Heart left ventricle (tissue), 16 donors: ENCODE results near the gene SLC7A11. TPM values are rescaled to one million over a fixed set of nuclear protein-coding genes. Genes with fewer than 3 reads are reported as not detected.

Experiments used
- ATAC-seq, 4 donors: fragments of 200-7000 bp; cut with Tn5 transposase; one replicate each; pipeline ENCODE4 v1.9.1; 2020 to 2022; ENCODE audit warnings: moderate library complexity in 4 of 4, mild to moderate bottlenecking in 3 of 4, moderate number of reproducible peaks in 1 of 4
- DNase-seq, 5 donors: peaks; one replicate each; pipeline ENCODE4 v3.0.0-alpha.2; 2020
- H3K27ac ChIP-seq, 12 donors: fragments of 200-600 bp; sonication (generic) in 4 of 12; one replicate each; pipeline versions ENCODE4 v1.5.0 to v1.8.0; 2016 to 2022; ENCODE audit warnings: mild to moderate bottlenecking in 2 of 12
- H3K27me3 ChIP-seq, 9 donors: fragments of 200-600 bp; sonication (generic) in 2 of 9; one replicate each; pipeline versions ENCODE4 v1.5.1 to v1.8.0; 2016 to 2022; ENCODE audit warnings: mild to moderate bottlenecking in 3 of 9
- H3K36me3 ChIP-seq, 9 donors: fragments of 200-600 bp; sonication (generic) in 2 of 9; one replicate each; pipeline versions ENCODE4 v1.5.0 to v1.8.0; 2018 to 2022; ENCODE audit warnings: mild to moderate bottlenecking in 2 of 9
- H3K4me1 ChIP-seq, 12 donors: fragments of 200-600 bp; sonication (generic) in 4 of 12; one replicate each; pipeline versions ENCODE4 v1.5.0 to v1.8.0; 2016 to 2022; ENCODE audit warnings: mild to moderate bottlenecking in 3 of 12
- H3K4me3 ChIP-seq, 12 donors: fragments of 200-600 bp; sonication (generic) in 4 of 12; one replicate each; pipeline versions ENCODE4 v1.5.0 to v1.8.0; 2017 to 2022; ENCODE audit warnings: mild to moderate bottlenecking in 9 of 12, moderate library complexity in 4 of 12
- H3K9me3 ChIP-seq, 12 donors: fragments of 200-600 bp; sonication (generic) in 4 of 12; one replicate each; pipeline versions ENCODE4 v1.5.0 to v1.8.0; 2016 to 2022; ENCODE audit warnings: mild to moderate bottlenecking in 1 of 12
- POLR2A ChIP-seq, 2 donors: fragments of 450-650 bp; IDR thresholded peaks; one replicate each; pipeline ENCODE4 v1.6.1; 2017; ENCODE audit warnings: antibody characterized with exemption in 2 of 2, mild to moderate bottlenecking in 2 of 2, moderate library complexity in 2 of 2
- WGBS, 4 donors: extraction: QIAGEN DNeasy Blood & Tissue Kit in 2 of 4; methylation state at CpG; one replicate each; pipeline versions ENCODE4 v1.1.5 to v1.1.7; 2013 to 2018; 5-methylcytosine and 5-hydroxymethylcytosine counted together
- intact Hi-C, 10 donors: fragments of 100-400 bp; cut with DNase I; formaldehyde crosslinking; loops; one replicate each; pipeline versions ENCODE4 v1.11.1 to v1.14.2; 2022
- long read RNA-seq, 3 donors: library from polyadenylated mRNA; unstranded; transcript quantifications; one replicate each; pipeline ENCODE4 v2.0.0, GENCODE V29; 2020 to 2021
- polyA plus RNA-seq, 2 donors: library from polyadenylated mRNA; stranded (reverse); fragments of 200-250 nt; gene quantifications; one replicate each; pipeline ENCODE4 v1.2.3, GENCODE V29; 2013
- total RNA-seq, 9 donors: library from RNA; depleted of rRNA in 2 of 9; stranded (reverse); fragments of >200 nt in 2 of 9; fragmentation: NEBNext Ultra II Directional in 3 of 9; extraction: Animal tissue kit (Norgen Biotek cat#: 25700) in 3 of 9; gene quantifications; one replicate each; pipeline versions ENCODE4 v1.1.0 to v1.2.4, GENCODE V29; 2016 to 2023
- TF ChIP-seq, protein P1 (sequence below), 12 donors: fragments of 200-600 bp; sonication (generic) in 4 of 12; IDR thresholded peaks; one replicate each; pipeline versions ENCODE4 v1.5.0 to v1.8.0; 2018 to 2022; ENCODE audit warnings: antibody characterized with exemption in 12 of 12, mild to moderate bottlenecking in 5 of 12
- donor health status: ischemic (EF 13 %, LVEDD 7.1; RV severe dilation, severe dysfunction).
- donor health status: healthy with polysubstance abuse.
- donor health status: DM: no; HTN: yes; CAD: no.
- donor health status: DM: no; HTN: no; CAD: no.
- donor health status: ischemic (EF 25% LVEDD 6.9; RV normal size, moderate dysfunction).
- donor health status: ischemic (EF 25% LVEDD 5.7; RV mildly dilated, moderate dysfunction).
- donor health status: healthy.
- donor health status: DM: yes; HTN: yes; CAD: no.
- donor health status: ischemic (EF 35%, LVEDD 5.7; RV mildly dilated, moderate dysfunction).
- donor health status: nonischemic (EF 11% LVEDD 7.7; RV severe dilation, severe dysfunction).
- donor health status: DM: yes; HTN: yes; CAD: no.
- donor health status: PGD.
- donor health status: ischemic (EF 29% LVEDD 5.4; RV normal size, mild dysfunction).
- donor health status: nonischemic (EF 23%, LVEDD 6.1; RV moderate dilation, normal function).

The SLC7A11 gene
- total RNA-seq (1 to 10 TPM in 1 of 9 donors, under 1 TPM in 7, not detected in 1; 0.04 to 1.0 (median 0.13) TPM), polyA plus RNA-seq (under 1 TPM; 0.04 to 0.10 TPM)
- long read RNA-seq, donor 1: 0 reads
- long read RNA-seq, donor 2: 0 reads
- long read RNA-seq, donor 3: 0 reads

DNA sequence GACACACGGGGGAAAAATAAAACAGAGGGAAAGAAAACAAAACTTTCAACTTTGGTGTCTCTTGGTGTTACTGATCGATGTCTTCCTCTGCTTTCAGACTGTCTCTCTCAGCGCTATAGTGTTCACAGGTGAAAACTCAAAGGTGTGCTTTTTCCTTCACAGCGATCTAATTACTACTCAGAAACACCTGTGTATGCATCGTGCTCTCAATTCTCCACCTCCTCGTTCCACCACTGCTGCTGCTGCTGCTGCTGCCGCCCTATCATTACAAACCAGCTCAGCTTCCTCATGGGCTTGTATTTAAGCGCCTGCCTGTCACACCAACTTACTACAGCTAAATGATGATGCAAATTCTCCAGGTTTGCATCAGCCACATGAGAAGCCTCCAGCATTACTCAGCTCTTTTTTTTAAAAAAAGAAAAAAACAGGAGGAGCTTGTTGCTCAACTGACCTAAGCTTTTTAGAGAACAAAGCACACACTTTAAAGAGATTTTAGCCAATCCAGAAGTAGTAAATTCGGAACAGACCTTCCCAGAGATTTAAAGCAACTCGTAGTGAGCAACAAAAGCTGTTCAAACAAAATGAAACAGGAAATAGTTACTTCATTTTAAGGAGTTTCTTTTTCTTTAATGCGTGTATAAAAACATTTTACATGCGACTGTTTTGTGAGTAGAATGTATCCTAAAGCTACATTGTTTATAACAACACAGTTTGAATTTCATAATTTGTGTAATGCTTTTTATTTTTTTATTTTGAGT is at the start of gene SLC7A11:
Gene SLC7A11, minus strand, starts transcription at position 274 of the 758 bp plus-strand sequence. CDS start 280 bp downstream, outside the sequence.
- H3K27ac ChIP-seq: peak within 1 kb of the TSS in 1 of 12 donors; percentile 68
- WGBS, 4 donors: 35 to 39% (median 37%) methylated on average over 12 of the region's 12 CpGs
- intact Hi-C loops: no loop called here
- peak within 1 kb of the TSS in 9 of 12 donors; percentile 16 to 46 (median 28) for H3K4me3 ChIP-seq
- no peaks in the 10 kb centered on the region for H3K27me3 ChIP-seq
- no peaks in the 10 kb centered on the region for H3K9me3 ChIP-seq
- peaks cover 0 to 11% (median 0%) of the 10 kb centered on the region in 12 donors for H3K4me1 ChIP-seq
- H3K36me3 ChIP-seq: no peaks in the 10 kb centered on the region
- peak in 3 of 5 donors; percentile 13 to 29 (median 20) for DNase-seq
- ATAC-seq: peak in 3 of 4 donors; percentile 77 to 91 (median 89)
- TF ChIP-seq, protein P1, sequence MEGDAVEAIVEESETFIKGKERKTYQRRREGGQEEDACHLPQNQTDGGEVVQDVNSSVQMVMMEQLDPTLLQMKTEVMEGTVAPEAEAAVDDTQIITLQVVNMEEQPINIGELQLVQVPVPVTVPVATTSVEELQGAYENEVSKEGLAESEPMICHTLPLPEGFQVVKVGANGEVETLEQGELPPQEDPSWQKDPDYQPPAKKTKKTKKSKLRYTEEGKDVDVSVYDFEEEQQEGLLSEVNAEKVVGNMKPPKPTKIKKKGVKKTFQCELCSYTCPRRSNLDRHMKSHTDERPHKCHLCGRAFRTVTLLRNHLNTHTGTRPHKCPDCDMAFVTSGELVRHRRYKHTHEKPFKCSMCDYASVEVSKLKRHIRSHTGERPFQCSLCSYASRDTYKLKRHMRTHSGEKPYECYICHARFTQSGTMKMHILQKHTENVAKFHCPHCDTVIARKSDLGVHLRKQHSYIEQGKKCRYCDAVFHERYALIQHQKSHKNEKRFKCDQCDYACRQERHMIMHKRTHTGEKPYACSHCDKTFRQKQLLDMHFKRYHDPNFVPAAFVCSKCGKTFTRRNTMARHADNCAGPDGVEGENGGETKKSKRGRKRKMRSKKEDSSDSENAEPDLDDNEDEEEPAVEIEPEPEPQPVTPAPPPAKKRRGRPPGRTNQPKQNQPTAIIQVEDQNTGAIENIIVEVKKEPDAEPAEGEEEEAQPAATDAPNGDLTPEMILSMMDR (IDR thresholded peaks at IDR 0.05): no peak
- no peak for TF ChIP-seq POLR2A (IDR thresholded peaks at IDR 0.05)

DNA sequence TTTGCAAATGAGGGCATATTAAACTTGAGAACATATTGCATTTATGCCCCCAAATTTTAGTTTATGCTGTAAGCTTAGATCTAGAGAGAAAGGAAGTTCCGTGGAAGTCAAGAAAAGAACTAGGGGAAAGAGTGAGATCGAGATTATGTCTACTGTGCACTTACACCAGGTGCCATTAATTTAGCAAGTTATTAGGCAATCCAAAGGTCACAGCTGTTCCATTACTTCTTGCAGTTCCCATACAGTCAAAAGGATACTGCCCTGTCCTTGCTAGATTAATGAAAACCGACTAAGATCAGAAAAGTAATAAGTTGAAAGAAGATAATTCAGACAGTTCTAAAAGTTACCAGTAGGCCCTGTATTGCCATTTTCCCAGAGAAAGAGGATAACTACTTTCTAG is 49.3 kb upstream of the SLC7A11 start:
- H3K27ac ChIP-seq: no peak overlapping the region
- no peaks in the 10 kb centered on the region for H3K9me3 ChIP-seq
- intact Hi-C loops: no loop called here
- no peak for DNase-seq
- ATAC-seq: peak in 1 of 4 donors; percentile 63
- H3K4me3 ChIP-seq: no peak overlapping the region
- H3K27me3 ChIP-seq: no peaks in the 10 kb centered on the region
- H3K36me3 ChIP-seq: no peaks in the 10 kb centered on the region
- no peak for TF ChIP-seq POLR2A (IDR thresholded peaks at IDR 0.05)
- TF ChIP-seq, protein P1 (IDR thresholded peaks at IDR 0.05): no peak
- H3K4me1 ChIP-seq: no peaks in the 10 kb centered on the region
- WGBS, 4 donors: 69 to 87% (median 76%) methylated on average over 3 of the region's 3 CpGs

DNA sequence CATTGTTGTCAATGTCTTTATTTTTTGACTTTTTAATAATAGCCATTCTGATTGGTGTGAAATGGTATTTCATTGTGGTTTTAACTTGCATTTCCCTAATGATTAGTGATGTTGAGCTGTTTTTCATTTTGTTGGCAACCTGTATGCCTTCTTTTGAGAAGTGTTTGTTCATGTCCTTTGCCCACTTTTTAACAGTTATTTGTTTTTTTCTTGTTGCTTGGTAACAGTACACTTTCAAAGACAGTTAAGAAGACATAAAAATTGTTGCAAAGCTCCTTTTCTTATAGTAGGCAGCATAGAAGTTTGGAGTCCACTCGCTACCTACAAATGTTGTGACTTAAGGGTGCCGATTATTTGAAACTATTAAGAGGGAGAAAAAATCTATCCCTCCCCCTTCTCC is 48.7 kb upstream of the SLC7A11 start:
- no peak for ATAC-seq
- Histone ChIP-seq H3K36me3 (no peaks in the 10 kb centered on the region), H3K4me1 (no peaks in the 10 kb centered on the region), H3K27me3 (no peaks in the 10 kb centered on the region), H3K4me3 (no peak overlapping the region), H3K9me3 (no peaks in the 10 kb centered on the region), H3K27ac (no peak overlapping the region)
- no peak for DNase-seq
- TF ChIP-seq, protein P1 (IDR thresholded peaks at IDR 0.05): no peak
- TF ChIP-seq POLR2A (IDR thresholded peaks at IDR 0.05): no peak
- intact Hi-C loops: no loop called here
- WGBS, 4 donors: 76 to 100% (median 98%) methylated on average over 2 of the region's 2 CpGs

DNA sequence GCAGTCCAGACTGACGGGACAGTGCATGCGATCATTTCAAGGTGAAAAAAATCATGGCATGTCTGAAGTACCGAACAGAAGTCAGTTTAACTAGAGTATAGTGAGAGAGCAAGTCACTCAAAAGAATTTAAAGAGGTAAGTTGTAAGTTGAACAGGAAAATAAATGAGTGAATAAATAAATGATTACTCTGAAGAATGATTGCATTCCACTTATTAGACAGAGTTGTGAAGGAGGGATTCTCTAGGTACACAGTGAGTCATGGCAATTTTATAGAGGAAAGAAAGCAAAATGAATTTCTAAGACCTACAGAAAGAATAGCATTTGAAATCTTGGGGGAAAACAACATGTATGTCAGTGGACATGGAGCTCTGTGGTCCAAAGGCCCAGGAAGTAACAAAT is 37.1 kb upstream of the SLC7A11 start:
- no peak overlapping the region for H3K4me3 ChIP-seq
- TF ChIP-seq, protein P1 (IDR thresholded peaks at IDR 0.05): no peak
- TF ChIP-seq POLR2A (IDR thresholded peaks at IDR 0.05): no peak
- 88 to 95% (median 93%) methylated on average over 3 of the region's 3 CpGs for WGBS, 4 donors

More for the DNA sequence above, 37.1 kb upstream of the SLC7A11 start:
- no peaks in the 10 kb centered on the region for H3K36me3 ChIP-seq
- intact Hi-C loops: no loop called here
- DNase-seq (no peak), ATAC-seq (no peak)
- peaks cover 0 to 5% (median 0%) of the 10 kb centered on the region in 12 donors for H3K9me3 ChIP-seq
- no peaks in the 10 kb centered on the region for H3K4me1 ChIP-seq
- H3K27me3 ChIP-seq: no peaks in the 10 kb centered on the region
- H3K27ac ChIP-seq: no peak overlapping the region
